Parathyroid adenoma (tissue), 2 donors: Measurements from ENCODE around the gene RNF4.

Source experiments
- H2AFZ ChIP-seq: fragments of 300-600 bp; sonication (generic); one replicate; pipeline ENCODE4 v1.7.0; 2017; ENCODE audit warnings: antibody characterized with exemption, mild to moderate bottlenecking
- H3K27ac ChIP-seq: fragments of 300-600 bp; sonication (generic); one replicate; pipeline ENCODE4 v1.7.0; 2017
- H3K27me3 ChIP-seq: fragments of 300-600 bp; sonication (generic); one replicate; pipeline ENCODE4 v1.7.0; 2017; ENCODE audit warnings: low read length; ENCODE audit not compliant: control insufficient read depth, insufficient read depth
- H3K36me3 ChIP-seq: fragments of 300-600 bp; sonication (generic); one replicate; pipeline ENCODE4 v1.7.0; 2017; ENCODE audit warnings: low read length; ENCODE audit not compliant: control insufficient read depth, insufficient read depth
- H3K4me1 ChIP-seq: fragments of 300-600 bp; sonication (generic); one replicate; pipeline ENCODE4 v1.7.0; 2017; ENCODE audit warnings: control low read depth
- H3K4me2 ChIP-seq: fragments of 300-600 bp; sonication (generic); one replicate; pipeline ENCODE4 v1.7.0; 2017; ENCODE audit warnings: low read length
- H3K4me3 ChIP-seq: fragments of 300-600 bp; sonication (generic); one replicate; pipeline ENCODE4 v1.7.0; 2017; ENCODE audit warnings: low read depth, low read length
- H3K79me2 ChIP-seq: fragments of 300-600 bp; sonication (generic); one replicate; pipeline ENCODE4 v1.7.0; 2017; ENCODE audit warnings: control low read depth
- H3K9ac ChIP-seq: fragments of 300-600 bp; sonication (generic); one replicate; pipeline ENCODE4 v1.7.0; 2017; ENCODE audit warnings: mild to moderate bottlenecking
- H3K9me3 ChIP-seq: fragments of 300-600 bp; sonication (generic); one replicate; pipeline ENCODE4 v1.7.0; 2017; ENCODE audit warnings: low read length; ENCODE audit not compliant: control insufficient read depth
- CTCF ChIP-seq: fragments of 300-600 bp; sonication (generic); IDR thresholded peaks from one replicate; pipeline ENCODE4 v1.7.0; 2017; ENCODE audit warnings: antibody characterized with exemption, mild to moderate bottlenecking
- donor health status: primary hyperparathyroidism.

Gene RNF4

GRCh38 chr4:2486981-2487380 lies 18.1 kb downstream of the RNF4 start:
- Histone ChIP-seq H3K4me1 (peaks cover 9% of the 10 kb centered on the region), H3K4me2 (no peak overlapping the region), H3K27me3 (no peaks in the 10 kb centered on the region), H3K4me3 (no peak overlapping the region), H3K9ac (no peak overlapping the region), H3K36me3 (no peaks in the 10 kb centered on the region), H3K27ac (no peak overlapping the region), H3K9me3 (no peaks in the 10 kb centered on the region), H3K79me2 (peaks cover 41% of the 10 kb centered on the region), H2AFZ (no peak overlapping the region)
- TF ChIP-seq CTCF = no peak

- TF ChIP-seq CTCF = no peak
- H3K4me1 ChIP-seq = peaks cover 9% of the 10 kb centered on the region
- no peaks in the 10 kb centered on the region for H3K27me3 ChIP-seq
- no peak overlapping the region for H3K4me3 ChIP-seq
- H3K36me3 ChIP-seq = no peaks in the 10 kb centered on the region
- no peak overlapping the region for H2AFZ ChIP-seq
- no peaks in the 10 kb centered on the region for H3K9me3 ChIP-seq
- no peak overlapping the region for H3K27ac ChIP-seq
- H3K4me2 ChIP-seq = no peak overlapping the region
- peaks cover 37% of the 10 kb centered on the region for H3K79me2 ChIP-seq
- H3K9ac ChIP-seq = no peak overlapping the region
Measured at GRCh38 chr4:2487632-2488031, 18.7 kb downstream of the RNF4 start.

GRCh38 chr4:2489081-2489805 lies 20.3 kb downstream of the RNF4 start:
- no peak overlapping the region for H3K4me3 ChIP-seq
- no peaks in the 10 kb centered on the region for H3K36me3 ChIP-seq
- no peak overlapping the region for H3K27ac ChIP-seq

GRCh38 chr4:2489841-2490552 lies 21.1 kb downstream of the RNF4 start:
- H3K27ac ChIP-seq = no peak overlapping the region
- no peak for TF ChIP-seq CTCF
- no peaks in the 10 kb centered on the region for H3K36me3 ChIP-seq

More at GRCh38 chr4:2489081-2489805, 20.3 kb downstream of the RNF4 start:
- peaks cover 5% of the 10 kb centered on the region for H3K4me1 ChIP-seq
- no peaks in the 10 kb centered on the region for H3K9me3 ChIP-seq
- no peak overlapping the region for H3K4me2 ChIP-seq
- no peak for TF ChIP-seq CTCF
- peaks cover 28% of the 10 kb centered on the region for H3K79me2 ChIP-seq
- no peak overlapping the region for H3K9ac ChIP-seq
- H2AFZ ChIP-seq = no peak overlapping the region
- no peaks in the 10 kb centered on the region for H3K27me3 ChIP-seq

More at GRCh38 chr4:2489841-2490552, 21.1 kb downstream of the RNF4 start:
- H3K79me2 ChIP-seq = peaks cover 25% of the 10 kb centered on the region
- no peak overlapping the region for H2AFZ ChIP-seq
- no peak overlapping the region for H3K4me2 ChIP-seq
- H3K9me3 ChIP-seq = no peaks in the 10 kb centered on the region
- no peak overlapping the region for H3K4me3 ChIP-seq
- peaks cover 5% of the 10 kb centered on the region for H3K4me1 ChIP-seq
- no peak overlapping the region for H3K9ac ChIP-seq
- H3K27me3 ChIP-seq = no peaks in the 10 kb centered on the region
